HG02571 (cell line): ENCODE results near the gene TSC2.

Source experiments
- ATAC-seq: cut with Tn5 transposase; IDR thresholded peaks from one replicate; pipeline ENCODE4 v1.9.1; 2021; ENCODE audit warnings: mild to moderate bottlenecking, moderate library complexity; ENCODE audit not compliant: unreplicated experiment

The TSC2 gene

DNA sequence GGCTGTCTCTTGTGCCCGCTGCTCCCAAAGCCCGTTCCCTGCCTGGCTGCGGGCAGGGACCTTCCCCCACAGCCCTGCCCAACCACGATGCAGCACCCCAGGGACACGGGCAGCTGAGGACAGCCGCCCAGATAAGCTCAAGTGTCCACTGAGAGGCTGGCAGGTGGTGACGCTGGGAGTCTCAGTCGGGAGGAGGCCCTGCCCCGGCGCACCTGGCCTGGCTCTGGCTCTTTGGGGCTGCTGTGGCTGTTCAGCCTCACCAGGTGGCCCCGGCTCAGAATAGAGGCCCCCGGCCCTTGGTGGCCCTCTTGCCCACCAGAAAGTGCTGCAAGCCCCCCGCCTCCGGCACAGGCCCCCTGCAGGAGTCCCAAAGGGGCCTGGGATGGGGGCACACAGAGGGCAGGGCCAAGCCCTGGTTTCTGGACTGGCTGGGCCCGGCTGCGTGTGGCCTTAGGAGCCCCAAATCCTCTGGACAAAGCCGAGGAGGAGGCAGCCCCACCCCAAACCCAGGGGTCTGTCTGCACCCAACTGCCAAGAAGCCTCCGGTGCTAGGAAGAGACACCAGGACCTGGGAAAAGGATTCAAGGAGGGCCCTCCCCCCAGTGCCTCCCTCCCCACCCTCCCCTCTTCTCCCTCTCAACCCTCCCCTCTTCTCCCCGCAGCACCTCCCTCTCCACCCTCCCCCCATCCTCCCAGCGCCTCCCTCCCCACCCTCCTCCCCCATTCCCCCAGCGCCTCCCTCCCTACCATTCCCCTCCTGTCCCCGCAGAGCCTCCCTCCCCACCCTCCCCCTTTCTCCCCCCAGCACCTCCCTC, 5.4 kb upstream of the TSC2 start:
- no peak for ATAC-seq

DNA sequence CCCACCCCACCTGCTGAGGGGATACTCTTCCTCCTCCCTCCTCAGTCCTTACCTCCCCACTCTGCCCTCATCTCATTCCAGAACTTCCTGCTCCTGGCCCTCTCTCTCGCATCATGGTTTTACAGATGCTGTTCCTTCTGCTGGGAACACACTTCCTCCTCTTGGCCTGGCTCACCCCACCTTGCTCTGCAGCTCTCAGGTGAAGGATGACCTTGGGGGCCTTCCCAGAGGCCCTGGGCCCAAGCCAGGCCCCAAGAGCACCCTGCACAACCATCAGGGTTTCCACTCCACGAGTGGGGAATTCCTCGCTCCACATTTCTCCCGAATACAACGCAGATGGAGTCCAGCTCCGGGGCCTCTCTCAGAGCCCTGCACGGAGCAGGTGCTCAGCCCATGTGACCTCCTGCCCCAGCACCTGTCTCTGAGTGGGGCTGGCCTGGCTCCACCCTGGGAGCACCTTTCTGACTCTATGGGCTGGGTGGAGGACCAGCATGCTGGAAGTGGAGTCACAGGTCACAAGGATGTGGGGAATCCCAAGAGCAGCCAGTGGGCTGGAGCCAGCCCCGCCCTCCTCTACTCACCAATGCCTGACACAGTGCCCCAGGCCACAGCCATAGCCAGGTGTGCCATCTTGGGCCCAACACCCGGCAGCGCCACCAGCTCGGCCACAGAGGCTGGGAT, 4.7 kb upstream of the TSC2 start:
- ATAC-seq: no peak

DNA sequence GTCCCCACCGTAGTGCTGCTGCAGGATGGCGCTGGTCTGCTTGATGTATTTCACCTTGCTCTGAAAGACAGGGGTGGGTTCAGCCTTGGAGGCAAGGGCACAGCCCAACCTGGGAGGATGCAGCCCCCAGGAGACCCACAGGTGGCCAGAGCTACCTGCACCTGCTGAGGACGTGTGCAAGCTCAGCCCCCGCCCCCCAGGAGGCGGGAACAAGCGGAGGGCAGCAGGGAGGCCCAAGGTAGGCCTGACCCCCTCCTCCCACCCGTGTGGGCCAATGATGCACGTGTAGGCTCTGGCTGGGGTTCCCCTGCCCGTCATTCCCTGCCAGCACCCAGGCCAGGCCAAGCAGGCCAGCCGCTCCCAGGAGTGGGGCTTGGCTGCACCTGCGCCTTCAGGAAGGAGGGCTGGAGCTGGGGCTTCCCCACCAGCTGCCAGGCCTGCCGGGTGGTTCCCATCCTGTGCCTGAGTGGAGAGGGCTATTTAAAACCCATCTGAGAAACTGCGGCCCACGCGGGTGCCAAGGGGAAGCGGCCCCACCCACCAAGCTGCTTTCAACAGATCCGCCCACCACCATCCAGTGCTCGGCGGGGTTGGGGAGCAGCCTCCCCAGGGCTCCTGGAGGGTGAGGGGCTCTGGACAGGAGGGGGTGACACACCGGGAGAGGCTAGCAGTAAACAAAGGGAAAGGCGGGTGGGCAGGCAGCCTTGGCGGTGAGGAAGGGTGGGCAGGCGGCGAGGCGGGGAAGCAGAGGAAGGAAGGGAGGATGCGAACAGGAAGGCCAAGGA, 3.9 kb upstream of the TSC2 start:
- no peak for ATAC-seq

DNA sequence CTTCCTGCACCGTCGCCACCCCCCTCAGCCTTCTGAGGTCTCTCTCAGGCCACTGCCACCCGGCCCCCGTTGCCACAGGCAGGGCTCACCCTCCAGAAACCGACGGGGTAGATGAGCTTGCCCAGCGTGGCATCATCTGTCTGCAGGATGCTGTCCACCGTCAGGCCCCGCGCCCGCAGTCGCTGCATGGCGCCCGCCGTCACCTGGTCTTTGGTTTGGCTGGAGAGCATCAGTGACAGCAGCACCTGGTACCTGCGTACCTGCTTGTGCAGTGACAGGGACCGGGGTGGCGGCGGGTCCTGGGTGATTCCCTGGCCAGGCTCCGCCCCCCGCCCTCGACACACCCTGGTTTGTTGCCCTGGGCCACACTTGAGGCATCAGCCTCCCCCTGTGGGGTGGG, 3.2 kb upstream of the TSC2 start:
- no peak for ATAC-seq

DNA sequence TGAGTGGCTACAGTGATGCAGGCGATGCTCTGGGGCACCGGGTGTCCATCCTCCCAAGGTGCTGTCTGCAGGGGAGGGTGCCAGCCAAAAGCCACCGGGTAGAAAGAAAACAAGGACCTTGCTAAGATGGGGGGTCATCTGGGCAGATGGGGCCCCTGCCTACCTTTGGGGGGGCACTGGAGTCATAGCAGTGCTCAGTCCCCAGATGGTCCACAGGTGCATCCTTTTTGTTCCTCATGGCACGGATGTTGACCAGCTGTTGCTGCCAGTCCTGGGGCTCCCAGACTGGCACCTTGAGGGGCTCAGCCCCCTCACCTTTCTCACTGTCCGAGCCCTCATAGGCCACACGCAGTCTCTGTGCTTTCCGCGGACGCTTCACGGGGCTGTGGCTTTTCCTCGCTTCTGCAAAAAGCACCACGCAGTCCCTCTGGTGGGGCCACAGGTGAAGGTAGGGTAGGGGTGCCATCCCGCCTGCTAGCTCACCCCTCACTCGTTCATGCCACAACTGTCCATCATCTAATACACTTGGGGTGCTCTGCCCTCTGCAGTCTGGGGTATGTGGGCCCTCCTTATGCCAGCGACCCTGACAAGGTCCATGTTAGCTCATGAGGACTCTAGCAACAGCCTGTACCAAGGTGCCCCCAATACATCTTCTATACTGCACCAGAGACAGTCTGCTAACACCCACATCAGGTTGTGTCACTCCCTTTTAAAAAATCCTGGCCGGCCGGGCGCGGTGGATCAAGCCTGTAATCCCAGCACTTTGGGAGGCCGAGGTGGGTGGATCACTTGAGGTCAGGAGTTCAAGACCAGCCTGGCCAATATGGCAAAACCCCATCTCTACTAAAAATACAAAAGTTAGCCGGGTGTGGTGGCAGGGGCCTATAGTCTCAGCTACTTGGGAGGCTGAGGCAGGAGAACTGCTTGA, 1.6 kb upstream of the TSC2 start:
- no peak for ATAC-seq

DNA sequence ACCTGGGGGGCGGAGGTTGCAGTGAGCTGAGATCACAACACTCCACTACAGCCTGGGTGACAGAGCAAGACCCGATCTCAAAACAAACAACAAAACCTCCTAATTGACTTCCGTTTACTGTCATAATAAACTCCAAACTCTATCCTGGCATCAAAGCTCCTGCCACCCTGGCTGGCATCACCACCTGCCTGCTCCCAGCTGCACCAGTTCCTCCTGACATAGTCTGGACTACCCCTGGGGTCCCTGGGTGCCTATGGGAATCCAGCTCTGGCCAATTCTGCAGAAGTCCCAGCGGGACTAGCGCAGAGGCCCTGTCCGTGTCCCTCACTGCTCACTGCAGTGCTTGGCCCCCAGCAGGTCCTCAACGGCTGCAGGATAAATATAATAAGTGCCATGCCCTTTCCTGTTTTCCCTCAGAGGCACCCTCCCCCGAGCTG, 874 bp upstream of the TSC2 start:
- no peak for ATAC-seq

DNA sequence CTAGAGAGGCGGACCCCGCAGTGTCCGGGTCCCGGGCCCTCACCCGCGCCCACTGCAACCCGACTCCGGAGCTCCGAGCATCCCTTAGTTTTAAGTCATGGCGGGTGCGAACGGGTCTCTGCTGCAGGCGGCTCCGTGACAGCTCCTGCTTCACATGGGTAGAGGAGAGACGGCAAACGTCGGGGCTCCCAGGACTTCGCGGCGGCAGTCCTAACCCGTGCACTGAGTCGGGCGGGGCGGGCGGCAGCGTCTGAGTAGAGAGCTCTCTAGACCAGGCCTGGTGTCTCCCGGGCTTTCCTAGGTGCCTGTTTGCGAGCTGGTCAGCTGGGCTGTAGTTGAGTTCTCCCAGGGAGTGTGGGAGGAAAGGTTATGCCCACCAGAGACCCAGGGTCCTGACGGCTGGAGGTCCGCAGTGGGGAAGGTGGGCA, 345 bp downstream of the TSC2 start:
- ATAC-seq: no peak

DNA sequence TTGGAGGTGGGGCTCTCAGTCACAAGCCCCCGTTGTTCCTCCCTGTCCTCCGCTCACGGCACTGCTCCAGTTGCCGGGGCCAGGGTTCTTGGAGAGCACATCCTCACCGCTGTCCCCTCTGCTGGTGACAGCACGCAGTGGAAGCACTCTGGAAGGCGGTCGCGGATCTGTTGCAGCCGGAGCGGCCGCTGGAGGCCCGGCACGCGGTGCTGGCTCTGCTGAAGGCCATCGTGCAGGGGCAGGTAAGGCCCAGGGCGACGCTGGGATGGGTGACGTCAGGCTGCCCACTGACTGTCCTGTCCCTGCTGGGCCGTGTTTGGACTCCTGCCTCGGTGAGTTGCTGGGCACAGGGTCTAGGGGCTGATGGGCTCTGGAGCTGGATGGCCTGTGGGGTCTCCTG, 5.4 kb downstream of the TSC2 start:
- no peak for ATAC-seq

DNA sequence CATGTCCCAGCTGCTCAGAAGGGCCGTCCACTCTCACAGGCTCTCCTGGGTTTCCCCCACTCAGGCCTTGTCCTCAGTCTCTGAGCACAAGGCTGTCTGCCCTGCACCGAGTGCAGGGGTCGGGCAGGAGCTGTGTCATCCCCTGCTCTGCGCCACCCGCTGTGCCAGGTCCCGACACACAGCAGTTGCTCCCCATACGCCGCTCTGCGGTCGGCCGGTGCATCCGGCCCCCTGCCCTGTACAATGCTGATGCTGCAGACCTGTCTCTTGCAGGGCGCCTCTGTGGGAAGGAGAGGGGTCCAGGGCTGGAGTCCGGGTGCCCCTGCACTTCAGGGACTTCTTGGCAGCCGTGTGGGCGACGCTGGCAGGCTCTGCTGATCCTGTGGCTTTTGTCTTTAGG, 6.1 kb downstream of the TSC2 start:
- no peak for ATAC-seq

DNA sequence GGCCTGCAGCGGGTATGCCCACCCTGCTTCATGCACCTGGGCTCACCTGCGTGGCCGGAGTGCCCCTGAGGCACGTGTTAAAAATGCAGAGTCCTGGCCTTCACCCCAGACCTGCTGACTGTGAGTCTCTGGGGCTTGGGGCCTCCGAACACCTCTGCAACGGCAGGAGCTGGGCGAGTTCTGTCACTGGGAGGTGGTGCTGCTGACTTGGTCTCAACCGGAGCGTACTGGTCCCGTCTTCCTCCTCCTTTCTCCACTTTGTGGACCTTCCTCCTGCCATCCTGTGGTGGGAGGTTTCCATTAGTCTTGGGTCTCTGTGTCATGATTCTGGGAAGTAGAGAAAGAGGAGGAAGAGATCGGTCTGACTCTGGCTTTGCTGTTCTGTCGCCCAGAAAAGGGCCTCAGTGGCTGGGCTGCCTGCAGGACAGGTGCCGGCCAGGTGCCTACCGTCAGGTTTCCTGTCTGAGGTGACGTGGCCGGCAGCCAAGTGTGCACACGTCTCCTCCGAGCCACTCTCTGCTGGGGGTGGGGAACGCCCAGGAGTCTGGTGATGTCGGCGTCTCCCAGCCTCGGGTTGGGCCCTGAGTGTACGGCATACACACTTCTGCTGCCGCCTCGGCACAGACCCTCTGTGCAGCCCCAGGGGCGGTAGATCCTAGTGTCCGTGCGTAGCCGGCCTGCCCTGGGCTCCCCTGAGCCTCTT, 6.9 kb downstream of the TSC2 start:
- no peak for ATAC-seq

DNA sequence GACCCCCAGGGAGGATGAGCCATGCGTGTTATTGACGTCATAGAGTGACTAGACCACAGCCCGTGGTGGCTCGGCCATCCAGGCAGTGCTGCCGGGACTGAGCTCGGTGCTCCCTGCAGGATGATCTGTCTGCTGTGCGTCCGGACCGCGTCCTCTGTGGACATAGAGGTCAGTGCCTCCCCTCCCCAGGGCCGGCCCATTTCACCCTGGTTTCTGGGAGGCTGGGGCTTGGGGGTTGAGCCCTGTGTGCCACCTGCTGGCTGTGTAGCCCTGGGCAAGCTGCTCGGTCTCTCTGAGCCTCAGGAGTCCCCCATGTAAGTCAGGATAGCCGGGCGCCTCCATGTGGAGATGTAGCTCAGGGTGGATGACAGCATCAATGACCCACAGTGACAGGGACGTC, 8.3 kb downstream of the TSC2 start:
- no peak for ATAC-seq

DNA sequence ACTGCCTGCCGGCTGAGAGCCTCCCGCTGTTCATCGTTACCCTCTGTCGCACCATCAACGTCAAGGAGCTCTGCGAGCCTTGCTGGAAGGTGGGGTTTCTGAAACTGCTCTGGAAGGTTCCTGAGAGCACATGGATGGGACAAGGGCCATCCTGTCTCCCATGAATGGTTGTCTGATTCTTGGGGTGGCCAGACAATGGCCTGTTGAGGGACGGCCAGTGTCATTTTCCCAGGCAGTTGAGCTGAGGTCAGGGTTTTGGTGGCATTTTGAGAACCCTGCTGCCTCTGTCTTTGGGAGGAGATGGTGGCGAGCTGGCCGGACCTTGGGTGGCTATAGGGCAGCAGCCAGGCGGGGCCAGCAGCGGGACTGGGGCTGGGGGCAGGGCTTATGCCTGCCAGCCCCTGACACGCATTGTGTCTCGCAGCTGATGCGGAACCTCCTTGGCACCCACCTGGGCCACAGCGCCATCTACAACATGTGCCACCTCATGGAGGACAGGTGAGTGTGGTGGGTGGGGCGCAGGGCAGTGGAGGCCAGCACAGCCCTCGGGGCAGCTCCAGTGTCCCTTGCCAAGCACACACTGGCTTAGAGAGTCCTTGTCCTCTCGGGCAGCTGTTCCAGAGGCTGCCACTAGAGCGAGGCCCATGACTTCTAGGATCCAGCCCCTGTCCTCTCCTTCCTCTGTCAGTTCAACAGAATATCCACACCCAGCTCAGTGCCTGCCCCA, 9.1 kb downstream of the TSC2 start:
- no peak for ATAC-seq

DNA sequence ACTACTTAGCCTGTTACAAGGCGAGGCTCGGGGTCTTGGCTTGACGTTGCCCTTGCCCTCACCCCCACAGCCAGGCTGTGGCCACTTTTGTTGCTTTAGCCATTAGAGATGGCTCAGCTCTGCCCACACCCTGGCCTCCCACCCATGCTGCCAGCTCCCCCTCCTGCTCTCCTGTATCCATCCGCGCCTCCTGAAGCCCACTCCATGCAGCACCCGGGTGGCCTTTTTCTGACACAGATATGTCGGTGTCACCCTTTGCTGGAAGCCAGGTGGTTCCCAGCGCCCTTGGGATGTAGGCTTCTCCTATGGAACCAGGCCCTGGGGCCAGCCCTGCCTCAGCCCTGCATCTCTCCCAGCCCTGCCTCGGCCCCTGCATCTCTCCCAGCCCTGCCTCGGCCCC, 9.7 kb downstream of the TSC2 start:
- ATAC-seq: no peak

DNA sequence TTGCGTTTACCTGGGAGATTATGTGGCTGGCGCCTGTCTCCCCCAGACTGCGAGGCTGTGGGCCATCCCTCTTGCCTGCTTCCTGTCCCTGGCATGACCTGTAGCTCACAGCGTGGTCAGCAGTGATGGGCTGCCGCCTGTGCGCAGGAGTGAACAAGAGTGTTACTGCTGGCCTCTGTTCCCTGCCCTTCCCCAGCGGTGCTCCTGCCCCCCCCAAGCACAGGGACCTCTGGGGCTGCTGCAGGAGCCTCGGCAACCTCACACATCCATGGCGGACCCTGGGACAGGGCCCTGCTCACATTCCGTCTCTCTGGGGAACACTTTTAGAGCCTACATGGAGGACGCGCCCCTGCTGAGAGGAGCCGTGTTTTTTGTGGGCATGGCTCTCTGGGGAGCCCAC, 10.6 kb downstream of the TSC2 start:
- ATAC-seq: no peak

DNA sequence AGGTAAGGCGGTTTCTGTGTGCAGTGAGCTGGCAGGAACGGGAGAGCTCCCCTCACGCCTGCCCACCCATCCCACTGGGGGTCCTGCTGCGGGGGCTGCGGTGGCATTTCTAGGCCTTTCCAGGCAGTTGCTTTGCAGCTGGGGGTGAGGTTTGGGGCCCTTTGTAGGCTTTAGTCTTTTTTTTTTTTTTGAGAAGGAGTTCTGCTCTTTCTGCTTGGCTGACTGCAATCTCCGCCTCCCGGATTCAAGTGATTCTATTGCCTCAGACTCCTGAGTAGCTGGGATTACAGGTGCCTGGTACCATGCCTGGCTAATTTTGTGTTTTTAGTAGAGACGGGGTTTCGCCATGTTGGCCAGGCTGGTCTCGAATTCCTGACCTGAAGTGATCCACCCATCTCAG, 11.1 kb downstream of the TSC2 start:
- no peak for ATAC-seq

DNA sequence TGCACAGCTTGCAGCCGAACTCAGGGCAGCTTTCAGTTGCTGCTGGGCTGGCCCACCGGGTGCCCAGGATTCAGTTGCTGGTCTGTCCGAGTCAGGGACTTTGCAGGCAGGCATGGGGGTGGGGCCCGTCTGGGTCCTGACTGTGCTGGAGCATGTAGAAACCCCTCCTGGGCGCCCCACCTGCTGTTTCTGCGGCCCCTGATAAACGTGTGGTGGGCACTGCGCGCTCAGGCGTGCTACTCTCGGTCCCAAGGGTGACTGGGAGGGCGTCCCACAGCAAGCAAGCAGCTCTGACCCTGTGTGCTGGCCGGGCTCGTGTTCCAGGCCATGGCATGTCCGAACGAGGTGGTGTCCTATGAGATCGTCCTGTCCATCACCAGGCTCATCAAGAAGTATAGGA, 12.6 kb downstream of the TSC2 start:
- ATAC-seq: no peak

DNA sequence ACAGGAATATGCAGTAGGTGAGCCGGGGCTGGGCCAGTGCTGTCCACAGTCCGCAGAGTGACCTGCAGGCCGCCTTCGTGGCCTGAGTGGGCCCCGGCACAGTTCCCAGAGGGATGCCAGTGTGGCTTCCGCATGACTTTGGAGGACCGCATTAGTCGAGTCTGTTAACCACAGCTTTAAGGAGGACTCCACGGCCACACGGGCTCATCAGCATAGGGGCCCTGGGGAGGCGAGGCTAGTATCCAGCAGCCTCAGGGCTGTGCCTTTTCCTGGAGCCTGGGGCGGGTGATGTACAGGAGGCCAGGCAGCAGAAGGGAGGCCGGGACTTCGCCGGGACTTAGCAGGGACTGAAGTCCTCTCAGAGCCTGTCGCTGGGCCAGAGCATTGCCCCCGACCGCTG, 13.2 kb downstream of the TSC2 start:
- ATAC-seq: no peak

DNA sequence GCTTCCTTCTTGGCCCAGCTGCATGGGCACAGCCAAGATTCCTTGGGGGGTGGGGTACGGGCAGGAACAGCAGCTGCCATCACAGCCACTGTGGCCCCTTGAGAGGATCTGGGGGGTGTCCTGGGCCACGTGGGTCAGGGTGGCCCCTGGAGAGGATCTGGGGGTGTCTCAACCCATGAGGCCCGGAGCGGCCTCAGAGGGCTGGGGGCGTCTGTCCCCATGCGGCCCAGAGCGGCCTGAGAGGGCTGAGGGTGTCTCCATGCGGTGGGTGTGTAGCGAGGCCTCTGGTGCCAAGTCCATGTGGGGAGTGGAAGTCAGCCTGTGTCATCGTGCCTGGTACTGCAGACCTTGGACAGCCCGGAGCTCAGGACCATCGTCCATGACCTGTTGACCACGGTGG, 13.7 kb downstream of the TSC2 start:
- no peak for ATAC-seq

DNA sequence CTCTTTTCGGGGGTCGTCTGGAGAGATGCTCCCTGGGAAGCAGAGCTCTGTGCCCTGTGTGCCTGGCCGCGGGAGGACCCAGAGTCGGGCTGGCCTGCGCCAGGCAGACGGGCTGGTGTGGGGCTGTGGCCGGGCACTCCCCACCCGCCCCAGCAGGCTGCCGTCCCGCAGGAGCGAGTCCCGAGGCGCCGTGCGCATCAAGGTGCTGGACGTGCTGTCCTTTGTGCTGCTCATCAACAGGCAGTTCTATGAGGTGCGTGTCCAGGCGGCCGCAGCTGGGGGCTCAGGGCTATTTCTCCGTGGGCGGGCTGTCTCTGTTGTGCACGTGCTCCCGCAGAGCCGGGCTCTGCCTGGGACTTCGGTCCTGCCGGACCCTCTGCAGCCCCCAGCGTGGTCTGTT, 15.0 kb downstream of the TSC2 start:
- no peak for ATAC-seq
